ENCODE results near the gene ZNF83. TPM values are rescaled to one million over a fixed set of nuclear protein-coding genes. Genes with fewer than 3 reads are reported as not detected.
"Not testable (repeated sequence)": the region's sequence is repeated elsewhere in the genome, so short reads cannot be mapped to it uniquely, and the experiment has no call there.

ZNF83 gene
- total and polyA plus RNA-seq, 9 donors, result 50.8 to 84.9 (median 65.2) TPM

DNA sequence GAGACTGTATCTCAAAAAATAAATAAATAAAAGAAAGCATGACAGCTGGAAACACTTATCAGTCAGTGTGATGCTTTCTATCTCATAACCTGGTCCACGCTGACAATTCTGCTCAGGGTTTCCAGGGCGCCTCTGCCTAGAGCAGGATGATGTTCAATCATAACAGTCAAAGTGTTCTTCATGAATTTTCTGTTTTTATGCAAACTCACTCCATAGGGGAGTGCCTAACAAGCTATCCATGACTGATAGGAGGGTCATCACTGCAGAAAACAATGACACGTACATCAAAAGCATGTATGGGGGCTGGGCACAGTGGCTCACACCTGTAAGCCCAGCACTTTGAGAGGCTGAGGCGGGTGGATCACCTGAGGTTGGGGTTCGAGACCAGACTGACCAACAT is 41.4 kb upstream of the ZNF83 start:
- Histone ChIP-seq H3K4me3 (no peak overlapping the region), H3K27me3 (no peaks in the 10 kb centered on the region), H3K36me3 (no peaks in the 10 kb centered on the region), H3K27ac (no peak overlapping the region), H3K9me3 (no peaks in the 10 kb centered on the region), H3K4me1 (ENCODE audit: insufficient read depth) (no peaks in the 10 kb centered on the region)
- 93 to 95% (median 93%) methylated on average over 5 of the region's 5 CpGs for WGBS, 3 donors
- intact Hi-C loops (cut with DNase I), result no loop called here
- DNase-seq, result no peak
- TF ChIP-seq EP300 (IDR thresholded peaks at IDR 0.05) (no peak), POLR2A (IDR thresholded peaks at IDR 0.05) (no peak)
- TF ChIP-seq, protein P1, sequence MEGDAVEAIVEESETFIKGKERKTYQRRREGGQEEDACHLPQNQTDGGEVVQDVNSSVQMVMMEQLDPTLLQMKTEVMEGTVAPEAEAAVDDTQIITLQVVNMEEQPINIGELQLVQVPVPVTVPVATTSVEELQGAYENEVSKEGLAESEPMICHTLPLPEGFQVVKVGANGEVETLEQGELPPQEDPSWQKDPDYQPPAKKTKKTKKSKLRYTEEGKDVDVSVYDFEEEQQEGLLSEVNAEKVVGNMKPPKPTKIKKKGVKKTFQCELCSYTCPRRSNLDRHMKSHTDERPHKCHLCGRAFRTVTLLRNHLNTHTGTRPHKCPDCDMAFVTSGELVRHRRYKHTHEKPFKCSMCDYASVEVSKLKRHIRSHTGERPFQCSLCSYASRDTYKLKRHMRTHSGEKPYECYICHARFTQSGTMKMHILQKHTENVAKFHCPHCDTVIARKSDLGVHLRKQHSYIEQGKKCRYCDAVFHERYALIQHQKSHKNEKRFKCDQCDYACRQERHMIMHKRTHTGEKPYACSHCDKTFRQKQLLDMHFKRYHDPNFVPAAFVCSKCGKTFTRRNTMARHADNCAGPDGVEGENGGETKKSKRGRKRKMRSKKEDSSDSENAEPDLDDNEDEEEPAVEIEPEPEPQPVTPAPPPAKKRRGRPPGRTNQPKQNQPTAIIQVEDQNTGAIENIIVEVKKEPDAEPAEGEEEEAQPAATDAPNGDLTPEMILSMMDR (IDR thresholded peaks at IDR 0.05), result no peak

DNA sequence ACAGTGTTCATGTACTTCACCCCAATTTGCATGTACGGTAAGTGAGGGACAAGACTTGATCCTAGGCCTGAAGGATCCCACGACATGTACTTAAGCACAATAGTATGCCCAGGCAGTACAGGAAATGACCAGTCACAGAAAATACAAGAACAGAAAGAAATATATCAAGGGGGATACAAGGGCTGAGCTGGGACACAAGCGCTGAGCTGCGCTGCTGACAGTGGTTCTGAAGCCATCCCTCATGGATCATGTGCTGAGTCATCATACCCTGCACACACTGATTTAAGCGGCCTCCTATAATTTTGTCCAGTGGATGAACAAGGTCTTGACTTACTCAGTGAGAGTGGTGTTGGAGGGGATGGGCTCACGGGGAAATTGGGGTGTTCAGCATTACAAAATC is 37.1 kb upstream of the ZNF83 start:
- H3K9me3 ChIP-seq; H3K27me3 ChIP-seq; DNase-seq; H3K4me1 ChIP-seq (ENCODE audit: insufficient read depth); intact Hi-C loops (cut with DNase I); H3K4me3 ChIP-seq; H3K36me3 ChIP-seq; H3K27ac ChIP-seq: not testable (repeated sequence)
- 92 to 96% (median 96%) methylated on average over 6 of the region's 6 CpGs for WGBS, 3 donors

DNA sequence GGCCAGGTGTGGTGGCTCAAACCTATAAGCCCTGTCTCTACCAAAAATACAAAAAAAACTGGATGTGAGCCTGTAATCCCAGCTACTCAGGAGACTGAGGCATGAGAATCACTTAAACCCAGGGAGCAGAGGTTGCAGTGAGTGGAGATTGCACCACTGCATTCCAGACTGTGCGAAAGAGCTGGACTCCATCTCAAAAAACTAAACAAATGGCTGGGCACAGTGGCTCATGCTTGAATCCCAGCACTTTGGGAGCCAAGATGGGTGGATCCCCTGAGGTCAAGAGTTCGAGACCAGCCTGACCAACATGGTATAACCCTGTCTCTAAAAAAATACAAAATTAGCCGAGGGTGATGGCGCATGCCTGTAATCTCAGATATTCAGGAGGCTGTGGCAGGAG is 34.9 kb upstream of the ZNF83 start:
- no peaks in the 10 kb centered on the region for H3K27me3 ChIP-seq
- DNase-seq, result no peak
- H3K36me3 ChIP-seq, result no peaks in the 10 kb centered on the region
- TF ChIP-seq POLR2A (IDR thresholded peaks at IDR 0.05) (no peak), EP300 (IDR thresholded peaks at IDR 0.05) (no peak)
- TF ChIP-seq, protein P1 (IDR thresholded peaks at IDR 0.05), result no peak
- no peaks in the 10 kb centered on the region for H3K4me1 ChIP-seq (ENCODE audit: insufficient read depth)
- 80 to 85% (median 85%) methylated on average over 4 of the region's 4 CpGs for WGBS, 3 donors
- H3K9me3 ChIP-seq, result no peaks in the 10 kb centered on the region
- no peak overlapping the region for H3K4me3 ChIP-seq
- intact Hi-C loops (cut with DNase I), result no loop called here
- H3K27ac ChIP-seq, result no peak overlapping the region

DNA sequence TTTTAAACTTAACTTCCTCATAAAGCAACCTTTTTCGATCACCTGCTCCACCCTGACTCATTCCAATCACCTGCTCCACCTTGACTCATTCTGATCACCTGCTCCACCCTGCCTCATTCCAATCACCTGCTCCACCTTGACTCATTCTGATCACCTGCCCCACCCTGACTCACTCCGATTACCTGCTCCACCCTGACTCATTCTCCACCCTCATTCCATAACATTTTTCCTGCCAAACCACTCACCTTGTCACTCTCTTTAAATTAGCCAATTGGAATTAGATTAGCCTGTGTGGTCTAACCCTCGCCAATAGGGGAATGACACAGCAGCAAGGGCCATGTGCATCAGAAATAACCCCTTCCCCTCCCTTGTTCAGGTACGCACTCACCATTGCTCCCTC is 31.9 kb upstream of the ZNF83 start:
- intact Hi-C loops (cut with DNase I), result no loop called here
- TF ChIP-seq, protein P1 (IDR thresholded peaks at IDR 0.05), result no peak
- TF ChIP-seq POLR2A (IDR thresholded peaks at IDR 0.05) (no peak), EP300 (IDR thresholded peaks at IDR 0.05) (no peak)
- Histone ChIP-seq H3K4me1 (ENCODE audit: insufficient read depth) (no peaks in the 10 kb centered on the region), H3K27me3 (no peaks in the 10 kb centered on the region), H3K27ac (no peak overlapping the region), H3K9me3 (no peaks in the 10 kb centered on the region), H3K4me3 (no peak overlapping the region), H3K36me3 (no peaks in the 10 kb centered on the region)
- no peak for DNase-seq
- WGBS, 3 donors, result 94 to 96% (median 94%) methylated on average over 4 of the region's 4 CpGs

DNA sequence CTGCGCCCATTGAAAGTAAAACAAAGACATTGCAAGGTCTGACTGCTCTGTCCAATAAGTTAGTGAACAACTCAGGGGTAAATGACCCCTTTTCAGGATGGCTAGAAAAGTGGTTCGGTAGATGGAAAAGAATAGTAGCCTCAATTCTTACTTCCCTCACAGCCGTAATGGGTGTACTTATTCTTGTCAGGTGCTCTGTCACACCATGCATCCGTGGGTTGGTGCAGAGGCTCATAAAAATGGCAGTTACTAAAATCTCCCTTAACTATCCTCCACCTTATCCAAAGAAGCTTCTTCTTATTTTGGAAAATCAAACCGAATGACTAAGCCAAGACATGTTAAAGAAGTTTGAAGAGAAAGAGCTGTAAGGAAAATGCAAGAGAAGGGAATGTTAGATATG is 31.4 kb upstream of the ZNF83 start:
- DNase-seq, result no peak
- intact Hi-C loops (cut with DNase I), result no loop called here
- H3K4me3 ChIP-seq, result no peak overlapping the region
- no peaks in the 10 kb centered on the region for H3K4me1 ChIP-seq (ENCODE audit: insufficient read depth)
- TF ChIP-seq POLR2A (IDR thresholded peaks at IDR 0.05), result no peak
- no peak for TF ChIP-seq EP300 (IDR thresholded peaks at IDR 0.05)
- TF ChIP-seq, protein P1 (IDR thresholded peaks at IDR 0.05), result no peak
- no peaks in the 10 kb centered on the region for H3K9me3 ChIP-seq
- H3K27me3 ChIP-seq, result no peaks in the 10 kb centered on the region
- WGBS, 3 donors, result 84 to 93% (median 89%) methylated on average over 5 of the region's 5 CpGs
- no peaks in the 10 kb centered on the region for H3K36me3 ChIP-seq
- H3K27ac ChIP-seq, result no peak overlapping the region
